Activated CD4-positive, alpha-beta T cell treated with anti-CD3 and anti-CD28 coated beads, Interleukin-2, amount 50 U/mL, for 24 hours (primary cell): ENCODE data around the gene FHIT.

Experiments used
- DNase-seq, 2 donors: peaks; one replicate each; pipeline ENCODE4 v3.0.0-alpha.2; 2020; ENCODE audit warnings: low read depth in 1 of 2, low spot score in 1 of 2

Gene FHIT

GRCh38 chr3:59920822-59921221 lies 1330.4 kb downstream of the FHIT start:
- DNase-seq: no peak

DNA sequence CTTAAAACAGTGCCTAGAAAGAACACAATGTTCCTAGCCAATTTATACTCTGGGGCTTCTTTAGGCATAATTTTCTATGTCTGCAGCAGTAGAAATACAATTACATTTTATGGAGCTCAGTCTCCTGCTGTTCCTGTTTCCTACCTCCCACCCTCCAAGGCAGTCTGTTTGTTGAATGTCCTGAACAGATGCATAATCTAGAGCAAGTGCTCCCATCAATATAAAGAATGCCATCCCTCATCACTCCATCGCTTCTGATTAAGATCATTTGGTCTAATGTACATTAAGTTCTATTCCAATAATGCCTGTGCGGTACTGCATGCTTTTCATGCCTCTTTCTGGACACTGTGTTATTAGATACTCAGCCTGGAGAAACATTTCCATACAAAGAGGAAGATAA lies 1331.7 kb downstream of the FHIT start:
- no peak for DNase-seq

GRCh38 chr3:59914251-59914650 lies 1337.0 kb downstream of the FHIT start:
- no peak for DNase-seq

DNA sequence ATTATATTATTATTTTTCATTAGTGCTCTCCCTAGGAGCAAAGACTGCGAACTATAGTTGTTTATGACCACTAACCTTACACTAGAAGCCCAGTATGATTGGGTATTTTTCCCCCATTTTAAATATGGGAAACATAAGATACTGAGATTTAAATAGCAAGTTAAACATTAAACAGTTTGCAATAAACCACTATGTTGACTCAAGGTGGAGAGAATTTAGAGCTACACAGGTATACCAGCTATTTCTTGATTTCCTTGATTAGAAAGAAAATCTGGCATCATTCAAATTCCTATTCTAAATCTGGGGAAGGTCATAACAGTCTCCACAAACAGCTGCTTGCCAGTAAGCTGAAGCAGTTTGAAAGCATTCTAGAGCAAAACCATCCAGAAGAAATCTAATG lies 1337.6 kb downstream of the FHIT start:
- no peak for DNase-seq

GRCh38 chr3:59908701-59909100 lies 1342.6 kb downstream of the FHIT start:
- DNase-seq: no peak

DNA sequence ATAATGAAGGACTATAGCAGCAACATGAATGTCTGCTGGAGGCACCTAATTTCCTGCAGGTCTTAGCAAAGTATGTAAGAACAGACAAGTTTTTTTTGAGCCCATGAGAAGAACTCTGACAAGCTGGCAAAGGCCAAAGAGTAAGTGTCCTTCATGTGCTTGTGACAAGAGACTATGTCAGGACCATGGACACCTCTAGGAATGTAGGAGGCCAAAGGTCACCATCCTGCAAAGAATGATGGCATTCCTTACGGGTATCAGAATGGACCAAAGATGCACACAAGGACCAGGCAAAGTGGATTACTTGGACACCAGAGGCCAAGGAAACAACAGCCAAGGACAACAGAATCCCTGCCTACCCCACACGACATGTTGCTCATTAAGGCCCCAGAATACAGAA lies 1343.0 kb downstream of the FHIT start:
- no peak for DNase-seq

- no peak for DNase-seq
Measured at GRCh38 chr3:59904296-59904695, 1347.0 kb downstream of the FHIT start.

GRCh38 chr3:59899061-59899460 lies 1352.2 kb downstream of the FHIT start:
- no peak for DNase-seq

GRCh38 chr3:59895972-59896371 lies 1355.3 kb downstream of the FHIT start:
- no peak for DNase-seq

- DNase-seq: no peak
Measured at GRCh38 chr3:59894425-59895121, 1356.7 kb downstream of the FHIT start.

GRCh38 chr3:59890639-59891038 lies 1360.6 kb downstream of the FHIT start:
- DNase-seq: no peak

- no peak for DNase-seq
Measured at GRCh38 chr3:59886790-59887189, 1364.5 kb downstream of the FHIT start.

DNA sequence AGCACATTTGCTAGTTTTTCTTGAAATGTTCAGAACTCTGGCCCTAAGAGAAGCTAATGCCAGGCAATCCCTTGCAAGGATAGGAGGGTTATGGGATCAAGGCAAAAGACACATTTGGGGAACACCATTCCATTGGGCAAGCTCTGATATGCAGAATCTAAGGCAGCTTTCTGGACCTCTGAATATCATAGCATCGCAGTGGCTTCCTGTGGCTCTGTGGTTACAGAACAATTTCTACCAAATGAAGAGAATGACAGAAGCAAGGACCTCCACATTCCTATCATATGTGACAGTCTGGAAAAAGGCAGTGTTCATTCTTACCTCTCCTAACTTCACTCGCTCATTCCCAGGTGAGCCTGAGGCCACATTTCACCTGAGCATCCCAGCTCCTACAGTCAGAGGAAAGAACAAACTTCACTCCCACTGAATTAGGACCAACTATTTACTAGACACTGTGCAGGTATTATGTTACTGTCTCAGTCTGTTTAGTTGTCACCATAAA lies 1365.3 kb downstream of the FHIT start:
- no peak for DNase-seq

DNA sequence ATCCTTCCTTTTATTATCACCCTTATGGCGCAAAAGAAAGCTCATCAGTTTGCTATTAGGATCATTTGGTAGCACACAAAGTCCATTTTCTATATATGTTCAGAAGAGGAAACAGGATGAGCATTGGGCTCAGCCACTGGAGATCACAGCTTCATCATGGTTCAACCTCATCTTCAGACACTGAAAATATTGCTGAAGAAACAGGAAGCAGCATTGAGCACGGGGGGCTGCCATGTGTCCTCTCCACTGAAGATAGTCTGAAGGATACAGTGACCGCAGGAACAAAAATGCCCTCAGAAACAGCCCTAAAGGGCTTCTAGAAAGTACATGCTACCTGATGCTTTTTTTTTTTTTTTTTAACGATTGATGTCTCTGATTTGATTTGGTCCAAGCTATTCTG lies 1366.2 kb downstream of the FHIT start:
- no peak for DNase-seq

GRCh38 chr3:59884409-59884808 lies 1366.8 kb downstream of the FHIT start:
- no peak for DNase-seq

- no peak for DNase-seq
Measured at GRCh38 chr3:59882746-59883145, 1368.5 kb downstream of the FHIT start.

DNA sequence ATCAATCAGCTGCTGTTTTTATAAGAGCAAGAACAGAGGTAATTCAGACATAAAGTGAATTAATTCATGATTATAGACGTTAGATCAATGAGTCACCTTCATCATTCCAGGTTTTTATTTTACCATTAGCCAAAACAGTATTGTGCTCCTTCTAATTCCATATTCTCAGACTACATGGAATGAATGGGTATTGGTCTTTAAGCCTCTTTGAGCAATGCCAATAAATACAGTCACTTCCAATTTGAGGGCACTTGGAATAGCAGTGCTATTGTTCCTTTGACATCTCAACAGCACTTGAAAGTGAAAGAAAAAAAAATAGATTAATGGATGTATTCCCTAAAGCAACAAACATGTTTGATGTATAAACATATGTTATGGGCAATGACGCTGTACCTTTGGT lies 1370.5 kb downstream of the FHIT start:
- DNase-seq: no peak

- no peak for DNase-seq
Measured at GRCh38 chr3:59879031-59879581, 1372.1 kb downstream of the FHIT start.

GRCh38 chr3:59878038-59878427 lies 1373.2 kb downstream of the FHIT start:
- no peak for DNase-seq

- DNase-seq: no peak
Measured at GRCh38 chr3:59877263-59878037, 1373.8 kb downstream of the FHIT start.

GRCh38 chr3:59876533-59877062 lies 1374.7 kb downstream of the FHIT start:
- no peak for DNase-seq
